HEK293 (cell line): ENCODE measurements around the gene TAGAP.

ENCODE experiments used
- CTCF ChIA-PET: fragments of 350-600 bp; formaldehyde crosslinking; extraction: SDS; loops from one replicate; lab custom pipeline; 2021; ENCODE audit warnings: antibody characterized with exemption; lab: Yijun Ruan, JAX
- POLR2A ChIA-PET: fragments of 300-600 bp; formaldehyde crosslinking; extraction: SDS; loops from one replicate; lab custom pipeline; 2020; ENCODE audit warnings: antibody characterized with exemption, inconsistent platforms; lab: Yijun Ruan, JAX
- H3K27ac ChIP-seq: fragments of 200-500 bp; sonication (Bioruptor generic); 2 replicates; pipeline ENCODE4 v1.5.1; 2014; ENCODE audit warnings: low read depth, low read length, control low read depth, inconsistent platforms; ENCODE audit errors: extremely low read depth
- H3K36me3 ChIP-seq, 2 experiments: fragments of 200-500 bp in 1 of 2; sonication (Bioruptor generic) in 1 of 2; 1 replicate in 1 of 2; 2 replicates in 1 of 2; pipeline ENCODE4 v1.5.1; 2014 to 2017; ENCODE audit warnings: inconsistent platforms in 2 of 2, low read length in 2 of 2; ENCODE audit not compliant: control insufficient read depth in 2 of 2, insufficient read depth in 1 of 2
- H3K4me1 ChIP-seq: fragments of 200-500 bp; sonication (Bioruptor generic); 2 replicates; pipeline ENCODE4 v1.5.1; 2014; ENCODE audit warnings: mild to moderate bottlenecking, low read length, inconsistent platforms; ENCODE audit not compliant: control insufficient read depth, insufficient read depth
- H3K4me3 ChIP-seq: 2 replicates; pipeline ENCODE4 v1.5.1; 2011; ENCODE audit warnings: low read depth, mild to moderate bottlenecking, control low read depth, low read length, moderate library complexity
- H3K9me3 ChIP-seq: fragments of 200-500 bp; sonication (Bioruptor generic); 2 replicates; pipeline ENCODE4 v1.5.1; 2014; ENCODE audit warnings: low read depth, low read length, inconsistent platforms; ENCODE audit not compliant: control insufficient read depth, insufficient read depth
- PRDM6 ChIP-seq: fragments of 450-650 bp; formaldehyde crosslinking; IDR thresholded peaks from 2 replicates; pipeline ENCODE4 v1.5.1; 2017; ENCODE audit warnings: missing biosample characterization, missing genetic modification characterization
- TSHZ1 ChIP-seq: fragments of 450-650 bp; formaldehyde crosslinking; IDR thresholded peaks from 2 replicates; pipeline ENCODE4 v1.5.1; 2016; ENCODE audit warnings: missing biosample characterization, missing genetic modification characterization, borderline replicate concordance
- ZBTB17 ChIP-seq: fragments of 450-650 bp; formaldehyde crosslinking; IDR thresholded peaks from 2 replicates; pipeline ENCODE4 v1.5.1; 2016; ENCODE audit warnings: missing biosample characterization, missing genetic modification characterization
- ZNF174 ChIP-seq: fragments of 450-650 bp; formaldehyde crosslinking; IDR thresholded peaks from 2 replicates; pipeline ENCODE4 v1.5.0; 2017; ENCODE audit warnings: missing biosample characterization, mild to moderate bottlenecking, missing genetic modification characterization
- ZNF2 ChIP-seq: fragments of 450-650 bp; formaldehyde crosslinking; IDR thresholded peaks from 2 replicates; pipeline ENCODE4 v1.5.1; 2016; ENCODE audit warnings: missing biosample characterization, missing genetic modification characterization
- ZNF561 ChIP-seq: fragments of 450-650 bp; IDR thresholded peaks from 2 replicates; pipeline ENCODE4 v1.5.1; 2018; ENCODE audit warnings: missing biosample characterization, missing genetic modification characterization, borderline replicate concordance
- ZNF654 ChIP-seq: fragments of 450-650 bp; formaldehyde crosslinking; IDR thresholded peaks from 2 replicates; pipeline ENCODE4 v1.5.1; 2016; ENCODE audit warnings: low read depth, missing biosample characterization, missing genetic modification characterization
- ZNF660 ChIP-seq: fragments of 450-650 bp; IDR thresholded peaks from 2 replicates; pipeline ENCODE4 v1.5.1; 2018; ENCODE audit warnings: missing biosample characterization, mild to moderate bottlenecking, missing genetic modification characterization
- ZSCAN30 ChIP-seq: fragments of 450-650 bp; IDR thresholded peaks from 2 replicates; pipeline ENCODE4 v1.5.1; 2018; ENCODE audit warnings: missing biosample characterization, mild to moderate bottlenecking, missing genetic modification characterization, moderate library complexity
- TF ChIP-seq, protein P1 (sequence below): fragments of 450-650 bp; formaldehyde crosslinking; IDR thresholded peaks from 2 replicates; pipeline ENCODE4 v1.5.1; 2016; ENCODE audit warnings: missing biosample characterization, missing genetic modification characterization, borderline replicate concordance
- TF ChIP-seq, protein P2 (sequence below): fragments of 450-650 bp; formaldehyde crosslinking; IDR thresholded peaks from 2 replicates; pipeline ENCODE4 v1.5.1; 2016; ENCODE audit warnings: missing biosample characterization, missing genetic modification characterization
- TF ChIP-seq, protein P3 (sequence below): fragments of 450-650 bp; formaldehyde crosslinking; IDR thresholded peaks from 2 replicates; pipeline ENCODE4 v1.5.1; 2017; ENCODE audit warnings: missing biosample characterization, mild to moderate bottlenecking, missing genetic modification characterization, moderate library complexity

The TAGAP gene

GRCh38 chr6:159042003-159042825 lies 2.6 kb downstream of the TAGAP start:
- CTCF ChIA-PET, result interaction anchor here (0.6 to 5.4 kb wide), 36 partner anchors 9 to 1410 kb away, joined by 3 to 68 read pairs (median 5); no protein-coding TSS in a partner anchor
- Histone ChIP-seq H3K4me1 (no peaks in the 10 kb centered on the region), H3K36me3 (no peaks in the 10 kb centered on the region), H3K27ac (no peak overlapping the region), H3K4me3 (no peak overlapping the region), H3K9me3 (no peaks in the 10 kb centered on the region)
- TF ChIP-seq ZNF2 (tag by site-specific recombination) (peak; percentile 35; the same call in 1 of the 2 replicates), ZNF561 (tag by site-specific recombination) (0 out of 2 replicates have a peak, but pooled peaks have one; percentile 48), ZNF654 (tag by site-specific recombination) (peak; percentile 83), ZSCAN30 (tag by site-specific recombination) (0 out of 2 replicates have a peak, but pooled peaks have one; percentile 32), ZNF660 (tag by site-specific recombination) (peak; percentile 75; the same call in 1 of the 2 replicates), TSHZ1 (tag by site-specific recombination) (no peak), ZBTB17 (tag by site-specific recombination) (peak; percentile 24; the same call in 1 of the 2 replicates)
- TF ChIP-seq, protein P1, sequence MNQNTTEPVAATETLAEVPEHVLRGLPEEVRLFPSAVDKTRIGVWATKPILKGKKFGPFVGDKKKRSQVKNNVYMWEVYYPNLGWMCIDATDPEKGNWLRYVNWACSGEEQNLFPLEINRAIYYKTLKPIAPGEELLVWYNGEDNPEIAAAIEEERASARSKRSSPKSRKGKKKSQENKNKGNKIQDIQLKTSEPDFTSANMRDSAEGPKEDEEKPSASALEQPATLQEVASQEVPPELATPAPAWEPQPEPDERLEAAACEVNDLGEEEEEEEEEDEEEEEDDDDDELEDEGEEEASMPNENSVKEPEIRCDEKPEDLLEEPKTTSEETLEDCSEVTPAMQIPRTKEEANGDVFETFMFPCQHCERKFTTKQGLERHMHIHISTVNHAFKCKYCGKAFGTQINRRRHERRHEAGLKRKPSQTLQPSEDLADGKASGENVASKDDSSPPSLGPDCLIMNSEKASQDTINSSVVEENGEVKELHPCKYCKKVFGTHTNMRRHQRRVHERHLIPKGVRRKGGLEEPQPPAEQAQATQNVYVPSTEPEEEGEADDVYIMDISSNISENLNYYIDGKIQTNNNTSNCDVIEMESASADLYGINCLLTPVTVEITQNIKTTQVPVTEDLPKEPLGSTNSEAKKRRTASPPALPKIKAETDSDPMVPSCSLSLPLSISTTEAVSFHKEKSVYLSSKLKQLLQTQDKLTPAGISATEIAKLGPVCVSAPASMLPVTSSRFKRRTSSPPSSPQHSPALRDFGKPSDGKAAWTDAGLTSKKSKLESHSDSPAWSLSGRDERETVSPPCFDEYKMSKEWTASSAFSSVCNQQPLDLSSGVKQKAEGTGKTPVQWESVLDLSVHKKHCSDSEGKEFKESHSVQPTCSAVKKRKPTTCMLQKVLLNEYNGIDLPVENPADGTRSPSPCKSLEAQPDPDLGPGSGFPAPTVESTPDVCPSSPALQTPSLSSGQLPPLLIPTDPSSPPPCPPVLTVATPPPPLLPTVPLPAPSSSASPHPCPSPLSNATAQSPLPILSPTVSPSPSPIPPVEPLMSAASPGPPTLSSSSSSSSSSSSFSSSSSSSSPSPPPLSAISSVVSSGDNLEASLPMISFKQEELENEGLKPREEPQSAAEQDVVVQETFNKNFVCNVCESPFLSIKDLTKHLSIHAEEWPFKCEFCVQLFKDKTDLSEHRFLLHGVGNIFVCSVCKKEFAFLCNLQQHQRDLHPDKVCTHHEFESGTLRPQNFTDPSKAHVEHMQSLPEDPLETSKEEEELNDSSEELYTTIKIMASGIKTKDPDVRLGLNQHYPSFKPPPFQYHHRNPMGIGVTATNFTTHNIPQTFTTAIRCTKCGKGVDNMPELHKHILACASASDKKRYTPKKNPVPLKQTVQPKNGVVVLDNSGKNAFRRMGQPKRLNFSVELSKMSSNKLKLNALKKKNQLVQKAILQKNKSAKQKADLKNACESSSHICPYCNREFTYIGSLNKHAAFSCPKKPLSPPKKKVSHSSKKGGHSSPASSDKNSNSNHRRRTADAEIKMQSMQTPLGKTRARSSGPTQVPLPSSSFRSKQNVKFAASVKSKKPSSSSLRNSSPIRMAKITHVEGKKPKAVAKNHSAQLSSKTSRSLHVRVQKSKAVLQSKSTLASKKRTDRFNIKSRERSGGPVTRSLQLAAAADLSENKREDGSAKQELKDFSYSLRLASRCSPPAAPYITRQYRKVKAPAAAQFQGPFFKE (tag by site-specific recombination), result no peak
- TF ChIP-seq, protein P2, sequence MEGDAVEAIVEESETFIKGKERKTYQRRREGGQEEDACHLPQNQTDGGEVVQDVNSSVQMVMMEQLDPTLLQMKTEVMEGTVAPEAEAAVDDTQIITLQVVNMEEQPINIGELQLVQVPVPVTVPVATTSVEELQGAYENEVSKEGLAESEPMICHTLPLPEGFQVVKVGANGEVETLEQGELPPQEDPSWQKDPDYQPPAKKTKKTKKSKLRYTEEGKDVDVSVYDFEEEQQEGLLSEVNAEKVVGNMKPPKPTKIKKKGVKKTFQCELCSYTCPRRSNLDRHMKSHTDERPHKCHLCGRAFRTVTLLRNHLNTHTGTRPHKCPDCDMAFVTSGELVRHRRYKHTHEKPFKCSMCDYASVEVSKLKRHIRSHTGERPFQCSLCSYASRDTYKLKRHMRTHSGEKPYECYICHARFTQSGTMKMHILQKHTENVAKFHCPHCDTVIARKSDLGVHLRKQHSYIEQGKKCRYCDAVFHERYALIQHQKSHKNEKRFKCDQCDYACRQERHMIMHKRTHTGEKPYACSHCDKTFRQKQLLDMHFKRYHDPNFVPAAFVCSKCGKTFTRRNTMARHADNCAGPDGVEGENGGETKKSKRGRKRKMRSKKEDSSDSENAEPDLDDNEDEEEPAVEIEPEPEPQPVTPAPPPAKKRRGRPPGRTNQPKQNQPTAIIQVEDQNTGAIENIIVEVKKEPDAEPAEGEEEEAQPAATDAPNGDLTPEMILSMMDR (tag by site-specific recombination), result peak; percentile 62
- POLR2A ChIA-PET, result no interaction called here

- no peak overlapping the region for H3K27ac ChIP-seq
- CTCF ChIA-PET, result interaction anchor here (0.7 to 5.4 kb wide), 23 partner anchors 10 to 201 kb away, joined by 3 to 68 read pairs (median 7); no protein-coding TSS in a partner anchor
- POLR2A ChIA-PET, result no interaction called here
- H3K9me3 ChIP-seq, result no peaks in the 10 kb centered on the region
- no peaks in the 10 kb centered on the region for H3K36me3 ChIP-seq
- H3K4me1 ChIP-seq, result no peaks in the 10 kb centered on the region
- no peak overlapping the region for H3K4me3 ChIP-seq
- TF ChIP-seq ZNF174 (no peak), TSHZ1 (tag by site-specific recombination) (no peak), PRDM6 (tag by site-specific recombination) (no peak)
- TF ChIP-seq, protein P3, sequence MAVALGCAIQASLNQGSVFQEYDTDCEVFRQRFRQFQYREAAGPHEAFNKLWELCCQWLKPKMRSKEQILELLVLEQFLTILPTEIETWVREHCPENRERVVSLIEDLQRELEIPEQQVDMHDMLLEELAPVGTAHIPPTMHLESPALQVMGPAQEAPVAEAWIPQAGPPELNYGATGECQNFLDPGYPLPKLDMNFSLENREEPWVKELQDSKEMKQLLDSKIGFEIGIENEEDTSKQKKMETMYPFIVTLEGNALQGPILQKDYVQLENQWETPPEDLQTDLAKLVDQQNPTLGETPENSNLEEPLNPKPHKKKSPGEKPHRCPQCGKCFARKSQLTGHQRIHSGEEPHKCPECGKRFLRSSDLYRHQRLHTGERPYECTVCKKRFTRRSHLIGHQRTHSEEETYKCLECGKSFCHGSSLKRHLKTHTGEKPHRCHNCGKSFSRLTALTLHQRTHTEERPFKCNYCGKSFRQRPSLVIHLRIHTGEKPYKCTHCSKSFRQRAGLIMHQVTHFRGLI (tag by site-specific recombination), result no peak
Measured at GRCh38 chr6:159041181-159041580, 3.6 kb downstream of the TAGAP start.
